ENCODE measurements around the gene RAPGEF4. TPM values are rescaled to one million over a fixed set of nuclear protein-coding genes. Genes with fewer than 3 reads are reported as not detected.

The RAPGEF4 gene
- polyA plus RNA-seq, 3 donors = not detected

DNA sequence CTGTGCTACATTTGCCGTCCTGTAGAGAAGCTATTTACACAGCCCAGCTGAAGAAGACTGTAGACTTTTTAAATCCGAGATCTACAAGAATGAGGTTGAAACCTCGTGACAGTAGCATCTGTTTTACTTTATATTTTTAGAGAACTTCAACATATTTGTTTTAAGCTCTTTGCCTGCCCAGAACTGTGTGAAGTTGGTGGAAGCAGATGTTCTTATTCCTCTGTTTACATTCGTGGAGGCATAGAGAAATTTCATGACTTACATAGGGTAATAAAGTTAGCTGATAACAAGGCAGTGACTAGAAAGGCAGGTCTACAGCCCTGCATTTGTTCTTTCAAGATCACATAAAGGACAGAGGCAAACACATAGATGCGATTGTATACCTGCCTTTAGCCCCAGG is 293.0 kb downstream of the RAPGEF4 start:
- no peak overlapping the region for H3K4me2 ChIP-seq (replicated peaks; ENCODE audit: extremely low read depth, low read length, poor library complexity, severe bottlenecking)
- no peak overlapping the region for H3K27ac Mint-ChIP-seq
- H3K4me3 ChIP-seq (replicated peaks in 1 of 3; ENCODE audit: low read depth in 2 of 3, low read length in 3 of 3) = no peak overlapping the region
- H3K4me1 ChIP-seq (ENCODE audit: control insufficient read depth in 1 of 2, insufficient read depth in 2 of 2, low read length in 2 of 2) = peaks cover 0 to 6% of the 10 kb centered on the region in 2 donors
- TF ChIP-seq, protein P1, sequence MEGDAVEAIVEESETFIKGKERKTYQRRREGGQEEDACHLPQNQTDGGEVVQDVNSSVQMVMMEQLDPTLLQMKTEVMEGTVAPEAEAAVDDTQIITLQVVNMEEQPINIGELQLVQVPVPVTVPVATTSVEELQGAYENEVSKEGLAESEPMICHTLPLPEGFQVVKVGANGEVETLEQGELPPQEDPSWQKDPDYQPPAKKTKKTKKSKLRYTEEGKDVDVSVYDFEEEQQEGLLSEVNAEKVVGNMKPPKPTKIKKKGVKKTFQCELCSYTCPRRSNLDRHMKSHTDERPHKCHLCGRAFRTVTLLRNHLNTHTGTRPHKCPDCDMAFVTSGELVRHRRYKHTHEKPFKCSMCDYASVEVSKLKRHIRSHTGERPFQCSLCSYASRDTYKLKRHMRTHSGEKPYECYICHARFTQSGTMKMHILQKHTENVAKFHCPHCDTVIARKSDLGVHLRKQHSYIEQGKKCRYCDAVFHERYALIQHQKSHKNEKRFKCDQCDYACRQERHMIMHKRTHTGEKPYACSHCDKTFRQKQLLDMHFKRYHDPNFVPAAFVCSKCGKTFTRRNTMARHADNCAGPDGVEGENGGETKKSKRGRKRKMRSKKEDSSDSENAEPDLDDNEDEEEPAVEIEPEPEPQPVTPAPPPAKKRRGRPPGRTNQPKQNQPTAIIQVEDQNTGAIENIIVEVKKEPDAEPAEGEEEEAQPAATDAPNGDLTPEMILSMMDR (IDR thresholded peaks at IDR 0.05) = no peak
- intact Hi-C loops (cut with micrococcal nuclease) = loop anchor here in 1 of 2 donors (10.0 kb wide), 1 partner anchor 46 kb away; the partner anchor contains the start of gene MAP3K20
- H3K27ac ChIP-seq (ENCODE audit: low read depth in 1 of 2, low read length in 2 of 2) = no peak overlapping the region
- no peaks in the 10 kb centered on the region for H3K27me3 ChIP-seq (ENCODE audit: control insufficient read depth in 2 of 2, insufficient read depth in 2 of 2, low read length in 2 of 2)
- peaks cover 0 to 5% (median 0%) of the 10 kb centered on the region in 7 donors for H3K9me3 Mint-ChIP-seq
- DNase-seq = no peak
- 100% methylated on average over 1 of the region's 5 CpGs for WGBS (ENCODE audit: insufficient coverage)
- no peaks in the 10 kb centered on the region for H3K36me3 ChIP-seq (replicated peaks in 1 of 2; ENCODE audit: control insufficient read depth in 1 of 2, insufficient read depth in 2 of 2, low read length in 2 of 2)
- no peak overlapping the region for H3K4me3 Mint-ChIP-seq
- no peaks in the 10 kb centered on the region for H3K36me3 Mint-ChIP-seq
- no peak overlapping the region for H2AFZ ChIP-seq (ENCODE audit: insufficient read depth, low read depth, low read length, poor library complexity, severe bottlenecking)
- H3K9ac ChIP-seq (ENCODE audit: insufficient read depth, low read length, poor library complexity, severe bottlenecking) = no peak overlapping the region
- no peaks in the 10 kb centered on the region for H3K79me2 ChIP-seq (ENCODE audit: insufficient read depth, low read length)
- H3K9me3 ChIP-seq (replicated peaks in 1 of 2; ENCODE audit: control insufficient read depth in 1 of 2, insufficient read depth in 1 of 2, low read length in 2 of 2) = no peaks in the 10 kb centered on the region
- peaks cover 0 to 2% (median 2%) of the 10 kb centered on the region in 3 donors for H3K27me3 Mint-ChIP-seq (ENCODE audit: low read depth in 3 of 3)
- H3K4me1 Mint-ChIP-seq = peaks cover 6% of the 10 kb centered on the region
- no peaks in the 10 kb centered on the region for H4K20me1 ChIP-seq (ENCODE audit: insufficient read depth, low read length)

GRCh38 chr2:173030561-173031490 is 295.2 kb downstream of the RAPGEF4 start:
- TF ChIP-seq, protein P1 (IDR thresholded peaks at IDR 0.05) = no peak
- WGBS (ENCODE audit: insufficient coverage) = no CpG with 5 or more reads among the region's 9 CpGs

More at GRCh38 chr2:173030561-173031490, 295.2 kb downstream of the RAPGEF4 start:
- Histone ChIP-seq H3K9ac (ENCODE audit: insufficient read depth, low read length, poor library complexity, severe bottlenecking) (no peak overlapping the region), H3K27ac (ENCODE audit: low read depth in 1 of 2, low read length in 2 of 2) (no peak overlapping the region), H2AFZ (ENCODE audit: insufficient read depth, low read depth, low read length, poor library complexity, severe bottlenecking) (no peak overlapping the region), H3K4me2 (replicated peaks; ENCODE audit: extremely low read depth, low read length, poor library complexity, severe bottlenecking) (no peak overlapping the region), H3K4me3 (replicated peaks in 1 of 3; ENCODE audit: low read depth in 2 of 3, low read length in 3 of 3) (no peak overlapping the region), H3K36me3 (replicated peaks in 1 of 2; ENCODE audit: control insufficient read depth in 1 of 2, insufficient read depth in 2 of 2, low read length in 2 of 2) (no peaks in the 10 kb centered on the region), H3K79me2 (ENCODE audit: insufficient read depth, low read length) (no peaks in the 10 kb centered on the region), H3K27me3 (ENCODE audit: control insufficient read depth in 2 of 2, insufficient read depth in 2 of 2, low read length in 2 of 2) (no peaks in the 10 kb centered on the region), H3K4me1 (ENCODE audit: control insufficient read depth in 1 of 2, insufficient read depth in 2 of 2, low read length in 2 of 2) (peaks cover 0 to 6% of the 10 kb centered on the region in 2 donors), H3K9me3 (replicated peaks in 1 of 2; ENCODE audit: control insufficient read depth in 1 of 2, insufficient read depth in 1 of 2, low read length in 2 of 2) (no peaks in the 10 kb centered on the region), H4K20me1 (ENCODE audit: insufficient read depth, low read length) (no peaks in the 10 kb centered on the region)
- H3K4me3 Mint-ChIP-seq = no peak overlapping the region
- intact Hi-C loops (cut with micrococcal nuclease) = loop anchor here in 1 of 2 donors (2.0 to 5.0 kb wide), 2 partner anchors 46 to 180 kb away; partner anchors contain the start of gene MAP3K20
- peak overlapping the region in 1 of 7 donors; percentile 14 for H3K27ac Mint-ChIP-seq
- H3K27me3 Mint-ChIP-seq (ENCODE audit: low read depth in 3 of 3) = peaks cover 0 to 2% (median 2%) of the 10 kb centered on the region in 3 donors
- no peaks in the 10 kb centered on the region for H3K9me3 Mint-ChIP-seq
- no peaks in the 10 kb centered on the region for H3K36me3 Mint-ChIP-seq
- H3K4me1 Mint-ChIP-seq = peaks cover 8% of the 10 kb centered on the region
- DNase-seq = no peak
